PC-9 (cell line): ENCODE results near the gene TBRG4.

Source experiments
- CTCF ChIP-seq: fragments of 200-600 bp; sonication (generic); conservative IDR thresholded peaks from 2 replicates; pipeline ENCODE4 v1.6.1; 2017; ENCODE audit warnings: mixed run types, antibody characterized with exemption, mild to moderate bottlenecking, moderate library complexity
- EZH2 ChIP-seq: fragments of 200-600 bp; sonication (generic); IDR thresholded peaks from 2 replicates; pipeline ENCODE4 v1.8.0; 2017; ENCODE audit warnings: antibody characterized with exemption, low read depth

DNA sequence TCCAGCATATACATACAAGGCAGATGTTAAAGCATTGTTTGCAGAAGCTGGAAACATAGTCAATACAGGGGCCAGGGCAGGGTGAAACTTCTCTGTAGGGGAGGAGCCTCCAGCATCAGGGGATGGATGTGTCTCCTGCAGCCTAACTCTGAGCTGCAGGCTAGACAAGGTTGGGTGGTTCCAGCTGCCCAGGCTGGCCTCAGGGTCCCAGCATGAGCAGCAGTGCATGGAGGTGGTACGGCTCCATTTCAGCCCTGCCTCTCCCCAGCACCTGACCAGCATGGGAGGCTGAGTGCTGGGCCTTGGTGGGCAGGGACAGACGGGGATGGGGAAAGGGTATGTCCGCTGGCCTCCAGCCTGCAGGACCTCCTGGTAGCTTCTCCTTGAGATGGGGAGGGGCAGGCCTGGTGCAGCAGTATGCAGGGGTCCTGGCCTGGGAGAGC lies 7.4 kb upstream of the TBRG4 start:
- no peak for TF ChIP-seq CTCF
- no peak for TF ChIP-seq EZH2
